NCI-H2227 treated with DMSO at 0.1 percent for 48 hours (cell line): ENCODE data around the gene SPECC1.
"Not testable (repeated sequence)": the region's sequence is repeated elsewhere in the genome, so short reads cannot be mapped to it uniquely, and the experiment has no call there.

Source experiments
- DNase-seq: peaks from one replicate; lab custom pipeline; 2025; lab: John Stamatoyannopoulos, UW

The SPECC1 gene

DNA sequence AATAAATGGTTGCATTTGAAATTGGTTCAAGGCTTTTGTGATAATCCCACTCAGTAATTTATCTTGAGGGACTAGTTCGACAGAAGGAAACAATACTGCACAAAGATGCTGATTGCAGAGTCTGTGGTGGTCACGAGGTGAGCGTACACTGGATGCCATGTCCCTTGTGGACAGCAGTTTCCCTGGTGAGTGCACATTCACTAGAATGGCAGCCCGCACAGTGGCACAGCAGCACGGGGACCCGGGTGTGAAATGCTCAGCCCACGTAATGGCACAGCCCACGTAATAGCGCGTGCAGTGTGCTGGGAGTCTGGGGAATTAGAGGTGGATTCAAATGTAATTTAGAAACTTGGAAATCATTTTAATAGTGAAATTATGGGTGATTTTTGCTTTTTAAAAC, 304.1 kb downstream of the SPECC1 start:
- DNase-seq: no peak

DNA sequence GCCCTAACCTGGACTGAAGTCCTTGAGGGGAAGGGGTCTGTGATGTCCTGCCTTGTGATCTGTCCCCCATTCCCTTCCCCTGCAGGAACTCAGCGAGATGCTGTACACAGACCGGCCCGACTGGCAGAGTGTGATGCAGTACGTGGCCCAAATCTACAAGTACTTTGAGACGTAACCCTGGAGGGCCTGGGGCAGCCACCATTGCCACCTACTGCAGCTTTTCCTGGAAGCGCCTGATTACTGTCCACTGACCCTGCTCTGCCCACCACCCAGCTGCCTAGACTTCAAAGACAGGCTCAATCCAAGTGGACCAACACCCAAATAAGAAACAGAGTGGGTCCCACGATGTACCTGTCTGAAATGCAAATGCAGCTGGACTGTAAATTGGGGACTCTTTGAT, 304.7 kb downstream of the SPECC1 start:
- no peak for DNase-seq

DNA sequence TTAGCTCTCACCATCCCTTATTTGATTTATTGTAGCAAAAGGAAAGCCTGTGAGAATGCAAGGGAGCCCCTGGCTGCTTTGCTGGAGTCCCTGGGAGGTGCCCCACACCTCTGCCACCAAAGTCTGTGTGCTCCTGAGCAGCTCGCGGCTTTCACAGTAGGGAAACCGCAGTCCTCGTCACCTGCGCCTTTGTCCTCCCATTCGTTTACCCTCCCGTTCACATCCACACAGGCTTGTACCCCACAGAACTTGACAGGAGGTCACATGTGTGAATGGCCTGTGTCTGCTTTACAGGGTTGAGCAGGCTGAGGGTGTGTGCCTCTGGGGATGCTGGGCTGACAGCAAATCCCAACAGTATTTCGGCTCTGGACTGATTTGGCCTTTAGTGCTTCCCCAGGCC, 305.7 kb downstream of the SPECC1 start:
- no peak for DNase-seq

DNA sequence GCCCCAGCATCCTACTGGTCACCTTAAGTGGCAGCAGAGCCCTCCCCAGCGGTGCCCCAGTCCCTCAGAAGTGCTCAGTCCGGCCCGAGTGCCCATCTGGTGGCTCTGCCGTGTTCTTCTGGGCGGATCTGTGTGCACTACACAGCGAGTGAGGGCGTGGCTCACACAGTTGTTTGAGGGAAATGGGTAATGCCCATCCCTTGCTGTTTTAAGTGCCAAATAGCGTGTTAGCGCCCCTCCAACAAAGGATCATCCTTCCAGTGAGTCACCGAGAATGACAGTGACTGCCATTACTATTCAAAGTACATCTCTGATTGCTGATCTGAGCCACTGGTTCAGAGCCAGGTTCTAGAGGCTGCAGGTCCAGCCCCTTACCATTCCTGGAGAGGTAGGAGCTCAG, 306.2 kb downstream of the SPECC1 start:
- no peak for DNase-seq

DNA sequence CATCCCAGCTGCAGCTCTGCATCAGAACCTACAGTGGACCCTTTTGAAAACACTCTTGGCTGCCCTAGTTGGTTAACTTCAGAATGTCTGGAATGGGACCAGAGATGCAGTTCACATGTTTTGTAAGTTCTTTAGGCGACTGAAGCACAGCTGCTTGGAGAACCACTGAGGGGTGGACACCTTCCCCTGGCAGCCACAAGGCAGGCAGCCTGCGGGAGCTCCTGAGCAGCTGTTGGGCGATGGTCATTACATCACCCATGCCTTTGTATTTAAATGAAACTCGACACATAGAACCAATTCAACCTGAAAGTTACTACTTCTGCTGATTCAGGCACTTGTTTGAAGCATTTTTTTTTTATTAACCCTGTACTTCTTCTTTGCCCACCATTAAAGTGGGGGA, 306.7 kb downstream of the SPECC1 start:
- no peak for DNase-seq

DNA sequence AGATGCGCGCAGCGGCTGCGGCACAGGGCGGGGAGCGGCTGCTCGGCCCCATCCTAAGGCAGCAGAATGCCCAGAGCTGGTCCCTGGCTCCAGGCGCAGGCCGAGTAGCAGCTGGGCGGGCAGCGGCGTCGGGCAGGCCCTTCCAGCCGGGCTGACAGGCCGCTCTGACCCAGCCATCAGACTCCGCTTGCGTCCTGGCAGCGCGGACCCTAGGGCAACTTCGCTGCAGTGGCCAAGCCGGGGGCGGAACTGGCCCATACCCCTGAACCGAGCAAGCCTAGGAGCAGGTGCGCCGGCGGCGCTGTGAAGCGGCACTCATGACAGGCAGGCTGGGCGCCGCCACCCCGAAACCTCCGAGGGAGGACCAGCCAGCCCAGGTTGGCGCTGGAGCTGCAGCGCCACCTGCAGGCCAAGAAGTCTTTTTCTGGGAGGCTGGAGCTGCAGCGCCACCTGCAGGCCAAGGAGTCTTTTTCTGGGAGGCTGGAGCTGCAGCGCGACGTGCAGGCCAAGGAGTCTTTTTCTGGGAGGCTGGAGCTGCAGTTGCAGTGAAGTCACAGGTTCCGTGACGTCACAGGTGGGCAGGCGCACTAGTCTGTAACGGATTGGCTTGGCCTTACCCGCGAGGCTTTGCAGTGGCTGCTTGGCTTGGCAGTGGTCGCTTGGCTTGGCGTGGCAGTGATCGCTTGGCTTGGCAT, 311.5 kb downstream of the SPECC1 start:
- DNase-seq: not testable (repeated sequence)

DNA sequence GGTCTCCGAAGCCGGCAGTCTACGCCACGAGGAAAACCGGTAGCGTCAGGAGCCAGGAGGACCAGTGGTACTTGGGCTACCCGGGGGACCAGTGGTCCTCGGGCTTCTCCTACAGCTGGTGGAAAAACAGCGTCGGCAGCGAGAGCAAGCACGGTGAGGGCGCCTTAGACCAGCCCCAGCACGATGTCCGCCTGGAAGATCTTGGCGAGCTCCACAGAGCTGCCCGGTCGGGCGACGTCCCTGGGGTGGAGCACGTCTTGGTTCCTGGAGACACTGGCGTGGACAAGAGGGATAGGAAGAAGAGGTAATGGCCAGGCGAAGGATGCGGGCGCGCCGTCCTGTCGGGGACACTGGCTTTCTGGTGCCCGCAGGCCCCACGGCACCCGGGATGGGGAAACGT, 312.2 kb downstream of the SPECC1 start:
- not testable (repeated sequence) for DNase-seq

DNA sequence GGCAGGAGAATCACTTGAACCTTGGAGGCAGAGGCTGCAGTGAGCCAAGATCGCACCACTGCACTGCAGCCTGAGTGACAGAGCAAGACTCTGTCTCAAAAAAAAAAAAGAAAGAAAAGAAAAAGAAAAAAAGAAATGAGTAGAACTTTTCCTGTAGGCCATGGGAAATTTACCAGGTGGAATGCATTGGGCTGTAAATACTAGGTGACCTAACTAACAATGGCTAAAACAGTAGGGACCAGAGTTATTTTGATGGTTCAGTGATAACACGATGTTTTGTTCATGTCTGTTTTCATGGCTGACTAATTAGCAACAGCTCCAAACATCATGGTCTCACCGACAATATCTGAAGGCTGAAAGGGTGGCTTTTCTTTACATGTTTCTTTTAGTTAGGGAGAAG, 318.6 kb downstream of the SPECC1 start:
- DNase-seq: not testable (repeated sequence)

DNA sequence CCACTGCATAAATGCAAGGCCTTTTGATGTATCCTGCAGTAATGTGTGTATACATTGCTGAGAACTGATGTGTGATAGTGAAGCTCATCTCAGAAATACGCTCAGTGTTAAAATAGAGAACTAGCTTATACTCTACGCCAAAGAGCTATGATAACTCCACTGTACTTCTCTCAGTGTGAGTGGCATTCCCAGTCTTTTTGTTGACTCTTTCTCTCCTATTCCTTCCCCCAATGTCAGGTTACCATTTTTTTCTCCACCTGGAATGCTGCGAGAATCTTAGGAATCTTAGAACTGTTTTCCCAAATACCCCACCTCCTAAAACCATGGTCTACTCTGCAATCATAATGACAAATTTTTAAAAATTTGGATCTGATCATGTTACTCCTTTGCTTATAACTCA, 342.2 kb downstream of the SPECC1 start:
- DNase-seq: not testable (repeated sequence)

DNA sequence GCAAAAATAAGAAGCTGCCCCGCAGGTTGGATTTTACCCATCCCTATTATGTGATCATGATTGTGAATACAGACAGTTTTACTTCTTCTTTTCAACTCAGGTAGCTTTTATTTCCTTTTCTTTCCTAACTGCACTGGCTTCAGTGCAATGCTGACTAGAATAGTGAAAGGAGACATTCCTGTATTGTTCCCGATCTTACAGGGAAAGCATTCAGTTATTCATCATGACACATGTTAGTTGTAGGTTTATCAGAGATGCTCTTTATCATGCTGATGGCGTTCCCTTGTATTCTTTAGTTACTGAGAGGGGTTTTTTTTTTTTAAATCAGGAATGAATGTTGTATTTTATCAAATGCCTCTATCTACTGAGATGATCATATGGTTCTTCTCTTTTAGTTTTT, 343.4 kb downstream of the SPECC1 start:
- DNase-seq: not testable (repeated sequence)

DNA sequence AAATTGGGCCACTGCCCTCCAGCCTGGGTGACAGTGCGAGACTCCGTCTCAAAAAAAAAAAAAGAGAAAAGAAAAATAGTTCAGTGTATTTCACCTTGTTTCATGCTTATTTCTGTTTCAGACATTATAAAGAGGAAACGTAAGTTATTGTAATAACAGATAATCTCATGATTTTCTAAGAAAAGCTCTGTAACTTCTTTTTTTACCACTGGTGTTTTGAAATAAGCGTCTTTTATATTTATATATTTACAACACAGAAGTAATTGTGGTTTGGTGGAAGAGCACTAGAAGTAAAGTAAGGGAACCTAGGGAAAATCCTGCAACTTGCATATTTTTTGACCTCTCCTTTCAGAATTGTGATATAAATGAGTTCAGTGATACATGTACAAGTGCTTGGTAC, 354.7 kb downstream of the SPECC1 start:
- DNase-seq: not testable (repeated sequence)
